ENCODE measurements around the gene LASP1NB.

LASP1NB gene

DNA sequence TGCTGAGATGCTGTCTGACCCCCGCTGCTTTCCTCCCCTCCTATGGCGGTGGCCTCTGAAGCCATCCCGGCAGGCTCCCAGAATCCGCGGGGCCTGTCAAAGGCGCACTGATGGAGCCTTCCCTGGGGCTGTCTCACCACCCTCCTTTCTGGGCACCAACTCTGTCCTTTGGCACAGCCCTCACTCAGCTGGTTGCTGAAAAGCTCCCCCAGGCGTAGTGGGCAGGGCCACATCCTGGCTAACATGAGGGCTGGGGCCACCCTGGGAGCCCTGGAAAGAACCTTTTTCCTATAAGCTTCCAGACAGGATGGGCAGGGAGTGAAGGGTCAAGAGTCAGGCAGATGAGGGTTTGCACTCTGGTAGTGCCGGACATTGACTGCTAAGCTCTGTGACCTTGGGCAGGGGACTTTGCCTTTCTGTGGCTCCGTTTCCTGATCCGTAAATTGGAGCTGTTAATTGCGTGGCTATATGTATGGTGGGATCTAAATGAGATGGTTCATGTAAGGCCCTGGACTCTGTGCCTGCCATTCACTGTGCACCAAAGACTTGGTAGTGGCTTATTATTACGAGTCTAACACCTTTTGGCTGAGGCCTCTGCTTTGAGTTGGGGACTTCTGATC lies 27.6 kb upstream of the LASP1NB start:
- intact Hi-C loops (cut with micrococcal nuclease; ENCODE audit: unreplicated experiment) = no loop called here
- peak; percentile 22; the same call in 1 of the 2 replicates for ATAC-seq
- POLR2A ChIA-PET = no interaction called here

DNA sequence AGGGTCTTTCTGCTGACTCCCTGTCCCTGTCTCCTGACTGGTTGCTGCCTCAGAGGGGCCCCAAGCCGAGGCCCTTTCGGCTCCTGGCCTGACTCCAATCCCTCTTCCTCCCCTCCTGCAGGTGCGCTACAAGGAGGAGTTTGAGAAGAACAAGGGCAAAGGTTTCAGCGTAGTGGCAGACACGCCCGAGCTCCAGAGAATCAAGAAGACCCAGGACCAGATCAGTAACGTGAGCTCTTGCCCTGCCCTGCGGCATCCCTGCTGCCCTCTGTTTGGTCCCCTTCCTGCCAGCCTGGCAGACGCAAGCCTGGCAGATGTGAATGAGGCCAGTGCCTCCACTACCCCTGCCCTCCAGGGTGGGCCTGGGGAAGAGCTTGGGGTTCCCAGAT lies 27.1 kb upstream of the LASP1NB start:
- no peaks in the 10 kb centered on the region for H3K27me3 ChIP-seq (ENCODE audit: control insufficient read depth, insufficient read depth, low read length)
- ChIA-PET POLR2A (no interaction called here), CTCF (interaction anchor here (0.6 kb wide), 1 partner anchor 129 kb away, joined by 3 read pairs; no protein-coding TSS in a partner anchor)
- no TSS peak for BruUV-seq (replicated peaks)
- no peak overlapping the region for H3K4me3 ChIP-seq (ENCODE audit: low read depth in 2 of 2, low read length in 2 of 2)
- peaks cover 27% of the 10 kb centered on the region for H3K4me1 ChIP-seq (ENCODE audit: control insufficient read depth, insufficient read depth, low read length)
- H3K27ac ChIP-seq (ENCODE audit: low read length) = no peak overlapping the region
- in situ Hi-C loops (cut with HindIII; ENCODE audit: low pct_unique_long_range_greater_than_20kb, low sequenced_read_pairs) = no loop called here
- no peaks in the 10 kb centered on the region for H3K9me3 ChIP-seq (ENCODE audit: control insufficient read depth, insufficient read depth, low read depth, low read length)
- intact Hi-C loops (cut with micrococcal nuclease; ENCODE audit: unreplicated experiment) = no loop called here
- DNase-seq (ENCODE audit: low read depth, low spot score) = no peak
- ATAC-seq = no peak
- no peaks in the 10 kb centered on the region for H3K36me3 ChIP-seq (ENCODE audit: control insufficient read depth, insufficient read depth, low read length)
- TF ChIP-seq POLR2AphosphoS5 (IDR thresholded peaks at IDR 0.05; ENCODE audit: low read depth, low read length) = no peak
- TF ChIP-seq, protein P1, sequence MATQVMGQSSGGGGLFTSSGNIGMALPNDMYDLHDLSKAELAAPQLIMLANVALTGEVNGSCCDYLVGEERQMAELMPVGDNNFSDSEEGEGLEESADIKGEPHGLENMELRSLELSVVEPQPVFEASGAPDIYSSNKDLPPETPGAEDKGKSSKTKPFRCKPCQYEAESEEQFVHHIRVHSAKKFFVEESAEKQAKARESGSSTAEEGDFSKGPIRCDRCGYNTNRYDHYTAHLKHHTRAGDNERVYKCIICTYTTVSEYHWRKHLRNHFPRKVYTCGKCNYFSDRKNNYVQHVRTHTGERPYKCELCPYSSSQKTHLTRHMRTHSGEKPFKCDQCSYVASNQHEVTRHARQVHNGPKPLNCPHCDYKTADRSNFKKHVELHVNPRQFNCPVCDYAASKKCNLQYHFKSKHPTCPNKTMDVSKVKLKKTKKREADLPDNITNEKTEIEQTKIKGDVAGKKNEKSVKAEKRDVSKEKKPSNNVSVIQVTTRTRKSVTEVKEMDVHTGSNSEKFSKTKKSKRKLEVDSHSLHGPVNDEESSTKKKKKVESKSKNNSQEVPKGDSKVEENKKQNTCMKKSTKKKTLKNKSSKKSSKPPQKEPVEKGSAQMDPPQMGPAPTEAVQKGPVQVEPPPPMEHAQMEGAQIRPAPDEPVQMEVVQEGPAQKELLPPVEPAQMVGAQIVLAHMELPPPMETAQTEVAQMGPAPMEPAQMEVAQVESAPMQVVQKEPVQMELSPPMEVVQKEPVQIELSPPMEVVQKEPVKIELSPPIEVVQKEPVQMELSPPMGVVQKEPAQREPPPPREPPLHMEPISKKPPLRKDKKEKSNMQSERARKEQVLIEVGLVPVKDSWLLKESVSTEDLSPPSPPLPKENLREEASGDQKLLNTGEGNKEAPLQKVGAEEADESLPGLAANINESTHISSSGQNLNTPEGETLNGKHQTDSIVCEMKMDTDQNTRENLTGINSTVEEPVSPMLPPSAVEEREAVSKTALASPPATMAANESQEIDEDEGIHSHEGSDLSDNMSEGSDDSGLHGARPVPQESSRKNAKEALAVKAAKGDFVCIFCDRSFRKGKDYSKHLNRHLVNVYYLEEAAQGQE (IDR thresholded peaks at IDR 0.05; ENCODE audit: insufficient read depth in 1 of 2, low read depth in 2 of 2, low read length in 1 of 2) = no peak
- TF ChIP-seq SIN3A (IDR thresholded peaks at IDR 0.05; ENCODE audit: borderline replicate concordance, insufficient read depth, low read depth, low read length) = no peak
- no peak for TF ChIP-seq TCF7L2 (IDR thresholded peaks at IDR 0.05; ENCODE audit: low read depth, low read length)
- TF ChIP-seq, protein P2, sequence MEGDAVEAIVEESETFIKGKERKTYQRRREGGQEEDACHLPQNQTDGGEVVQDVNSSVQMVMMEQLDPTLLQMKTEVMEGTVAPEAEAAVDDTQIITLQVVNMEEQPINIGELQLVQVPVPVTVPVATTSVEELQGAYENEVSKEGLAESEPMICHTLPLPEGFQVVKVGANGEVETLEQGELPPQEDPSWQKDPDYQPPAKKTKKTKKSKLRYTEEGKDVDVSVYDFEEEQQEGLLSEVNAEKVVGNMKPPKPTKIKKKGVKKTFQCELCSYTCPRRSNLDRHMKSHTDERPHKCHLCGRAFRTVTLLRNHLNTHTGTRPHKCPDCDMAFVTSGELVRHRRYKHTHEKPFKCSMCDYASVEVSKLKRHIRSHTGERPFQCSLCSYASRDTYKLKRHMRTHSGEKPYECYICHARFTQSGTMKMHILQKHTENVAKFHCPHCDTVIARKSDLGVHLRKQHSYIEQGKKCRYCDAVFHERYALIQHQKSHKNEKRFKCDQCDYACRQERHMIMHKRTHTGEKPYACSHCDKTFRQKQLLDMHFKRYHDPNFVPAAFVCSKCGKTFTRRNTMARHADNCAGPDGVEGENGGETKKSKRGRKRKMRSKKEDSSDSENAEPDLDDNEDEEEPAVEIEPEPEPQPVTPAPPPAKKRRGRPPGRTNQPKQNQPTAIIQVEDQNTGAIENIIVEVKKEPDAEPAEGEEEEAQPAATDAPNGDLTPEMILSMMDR (IDR thresholded peaks at IDR 0.05) = no peak

More for the DNA sequence above, 27.6 kb upstream of the LASP1NB start:
- DNase-seq (ENCODE audit: low read depth, low spot score) = no peak
- Histone ChIP-seq H3K4me3 (ENCODE audit: low read depth in 2 of 2, low read length in 2 of 2) (no peak overlapping the region), H3K27me3 (ENCODE audit: control insufficient read depth, insufficient read depth, low read length) (no peaks in the 10 kb centered on the region), H3K9me3 (ENCODE audit: control insufficient read depth, insufficient read depth, low read depth, low read length) (no peaks in the 10 kb centered on the region), H3K36me3 (ENCODE audit: control insufficient read depth, insufficient read depth, low read length) (no peaks in the 10 kb centered on the region), H3K27ac (ENCODE audit: low read length) (0 out of 2 replicates have a peak overlapping the region, but pooled peaks have one; percentile 23), H3K4me1 (ENCODE audit: control insufficient read depth, insufficient read depth, low read length) (peaks cover 27% of the 10 kb centered on the region)
- no peak for TF ChIP-seq SIN3A (IDR thresholded peaks at IDR 0.05; ENCODE audit: borderline replicate concordance, insufficient read depth, low read depth, low read length)
- TF ChIP-seq, protein P2 (IDR thresholded peaks at IDR 0.05) = no peak
- TF ChIP-seq, protein P1 (IDR thresholded peaks at IDR 0.05; ENCODE audit: insufficient read depth in 1 of 2, low read depth in 2 of 2, low read length in 1 of 2) = no peak
- no peak for TF ChIP-seq TCF7L2 (IDR thresholded peaks at IDR 0.05; ENCODE audit: low read depth, low read length)
- no peak for TF ChIP-seq POLR2AphosphoS5 (IDR thresholded peaks at IDR 0.05; ENCODE audit: low read depth, low read length)
- in situ Hi-C loops (cut with HindIII; ENCODE audit: low pct_unique_long_range_greater_than_20kb, low sequenced_read_pairs) = no loop called here
- no TSS peak for BruUV-seq (replicated peaks)
- CTCF ChIA-PET = interaction anchor here (0.6 kb wide), 1 partner anchor 130 kb away, joined by 3 read pairs; no protein-coding TSS in a partner anchor

Measured in Panc1 (cell line).